Measurements from ENCODE around the gene DIS3L2.
"Not testable (repeated sequence)": the region's sequence is repeated elsewhere in the genome, so short reads cannot be mapped to it uniquely, and the experiment has no call there.

DIS3L2 gene

DNA sequence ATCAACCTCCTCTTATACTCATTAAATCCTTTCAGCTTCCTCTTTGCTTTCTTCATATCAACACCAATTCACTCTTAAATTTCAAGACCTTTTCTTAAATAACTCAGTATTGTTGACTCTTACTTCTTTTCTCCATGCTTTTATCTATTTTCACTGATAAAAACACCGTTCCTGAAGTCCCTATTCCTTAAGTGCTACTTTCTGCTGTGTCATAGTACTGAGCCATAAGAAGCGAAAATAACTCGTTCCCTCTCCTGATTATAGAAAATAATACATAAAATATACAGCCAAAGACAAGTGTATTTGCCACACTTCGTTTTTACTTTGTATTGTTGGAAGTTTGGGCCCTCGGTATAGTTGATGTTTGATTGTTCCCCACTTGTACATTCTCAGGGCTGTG lies 181.0 kb downstream of the DIS3L2 start:
- in situ Hi-C loops (cut with HindIII; ENCODE audit: low sequenced_read_pairs), result no loop called here

DNA sequence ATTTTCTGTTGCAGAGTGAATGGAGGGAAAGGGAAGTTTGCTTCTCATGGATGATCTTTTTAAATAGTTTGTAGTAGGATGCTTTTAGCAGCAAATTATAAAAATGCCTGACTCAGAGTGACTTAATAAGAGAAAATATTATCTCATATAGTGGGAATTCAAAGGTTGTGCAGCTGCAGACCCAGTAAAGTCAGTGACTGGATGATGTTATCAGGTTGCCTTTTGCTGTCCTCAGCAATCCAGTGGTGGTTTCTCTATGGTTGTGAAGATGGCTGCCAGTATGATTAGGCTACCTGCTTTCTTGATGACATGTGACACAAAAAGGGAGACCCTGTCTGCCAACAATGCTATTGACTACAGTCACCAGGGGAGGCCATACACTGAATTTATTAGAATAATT lies 184.8 kb downstream of the DIS3L2 start:
- in situ Hi-C loops (cut with HindIII; ENCODE audit: low sequenced_read_pairs), result no loop called here

DNA sequence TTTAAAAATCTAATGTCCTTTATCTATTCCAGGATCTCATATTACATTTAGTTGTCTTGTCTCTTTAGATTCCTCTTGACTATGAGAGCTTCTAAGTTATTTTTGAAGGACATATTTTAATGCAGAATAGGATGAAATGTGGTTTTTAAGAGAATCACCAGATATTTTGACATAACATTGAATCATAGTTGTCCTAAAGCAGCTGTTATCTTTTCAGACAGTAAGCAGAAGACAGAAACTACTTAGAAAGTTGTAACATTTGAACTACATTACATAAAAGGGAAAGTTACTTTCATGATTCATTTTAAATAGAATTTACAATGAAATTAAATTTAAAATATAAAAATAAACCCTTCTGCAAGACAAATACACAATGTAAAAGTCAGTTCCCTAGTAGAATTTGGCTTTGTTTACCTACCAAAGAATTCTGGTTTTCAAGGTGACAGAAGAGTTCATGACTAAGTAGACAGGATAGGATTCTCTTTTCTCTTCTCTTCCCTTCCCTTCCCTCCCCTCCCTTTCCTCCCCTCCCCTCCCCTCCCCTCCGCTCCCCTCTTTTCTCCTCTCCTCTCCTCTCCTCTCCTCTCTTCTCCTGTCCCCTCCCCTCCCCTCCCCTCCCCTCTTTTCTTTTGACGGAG lies 186.0 kb downstream of the DIS3L2 start:
- in situ Hi-C loops (cut with HindIII; ENCODE audit: low sequenced_read_pairs), result no loop called here

DNA sequence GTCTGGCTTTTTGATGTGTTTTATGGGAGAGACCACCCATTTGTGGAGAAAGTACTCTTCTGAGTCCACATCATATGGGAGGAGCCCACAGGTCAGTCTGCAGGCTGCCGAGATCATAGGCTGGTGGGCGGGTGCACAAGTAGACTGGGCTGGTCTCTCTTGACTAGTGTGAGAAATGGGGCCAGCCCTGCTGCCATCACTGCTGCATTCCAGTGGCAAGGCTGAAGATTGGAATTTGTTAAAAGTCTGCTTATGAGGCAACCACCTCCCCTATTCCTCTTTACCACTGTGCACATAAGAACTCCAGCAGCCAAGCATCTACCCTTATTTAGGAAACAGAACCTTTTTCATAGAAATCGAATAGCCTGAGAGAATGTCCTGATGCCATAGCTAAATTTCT lies 200.7 kb downstream of the DIS3L2 start:
- in situ Hi-C loops (cut with HindIII; ENCODE audit: low sequenced_read_pairs), result no loop called here

DNA sequence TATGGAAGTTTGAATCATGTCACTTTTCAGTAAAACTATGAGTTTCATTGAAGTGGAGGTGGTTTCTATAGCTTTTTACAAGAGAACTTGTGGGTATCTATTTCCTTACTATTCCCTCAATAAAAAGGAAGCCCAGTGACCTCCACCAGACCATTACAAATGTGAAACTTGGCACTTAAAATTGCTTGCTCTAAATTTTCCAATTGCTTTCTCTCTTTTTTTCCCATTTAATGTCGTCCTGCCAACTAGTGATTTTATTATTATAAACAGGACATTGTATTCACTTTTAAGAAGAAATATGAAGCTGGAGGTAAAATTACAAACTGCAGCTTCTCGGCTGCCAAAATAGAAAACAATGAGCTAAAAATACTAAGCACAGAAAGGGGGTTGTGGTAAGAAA lies 208.9 kb downstream of the DIS3L2 start:
- in situ Hi-C loops (cut with HindIII; ENCODE audit: low sequenced_read_pairs), result no loop called here

DNA sequence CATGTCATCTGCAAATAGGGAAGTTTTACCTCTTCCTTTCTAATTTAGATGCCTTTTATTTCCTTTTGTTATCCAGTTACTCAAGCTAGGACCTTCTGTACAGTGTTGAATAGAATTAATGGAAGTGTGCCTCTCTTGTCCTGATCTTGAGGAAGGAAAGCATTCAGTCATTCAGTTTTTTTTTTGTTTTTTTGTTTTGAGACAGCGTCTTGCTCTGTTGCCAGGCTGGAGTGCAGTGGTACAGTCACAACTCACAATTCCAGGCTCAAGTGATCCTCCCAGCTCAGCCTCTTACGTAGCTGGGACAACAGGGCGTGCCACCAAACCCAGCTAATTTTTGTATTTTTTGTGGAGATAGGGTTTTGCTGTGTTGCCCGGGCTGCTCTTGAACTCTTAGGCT lies 213.1 kb downstream of the DIS3L2 start:
- in situ Hi-C loops (cut with HindIII; ENCODE audit: low sequenced_read_pairs), result no loop called here

DNA sequence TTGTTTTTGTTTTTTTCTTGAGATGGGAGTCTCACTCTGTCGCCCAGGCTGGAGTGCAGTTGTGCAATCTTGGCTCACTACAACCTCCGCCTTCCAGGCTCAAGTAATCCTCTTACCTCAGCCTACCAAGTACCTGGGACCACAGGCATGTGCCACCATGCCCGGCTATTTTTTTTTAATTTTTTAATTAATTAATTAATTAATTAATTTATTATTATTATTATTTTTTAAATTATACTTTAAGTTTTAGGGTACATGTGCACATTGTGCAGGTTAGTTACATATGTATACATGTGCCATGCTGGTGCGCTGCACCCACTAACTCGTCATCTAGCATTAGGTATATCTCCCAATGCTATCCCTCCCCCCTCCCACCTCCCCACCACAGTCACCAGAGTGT lies 215.1 kb downstream of the DIS3L2 start:
- in situ Hi-C loops (cut with HindIII; ENCODE audit: low sequenced_read_pairs), result not testable (repeated sequence)

DNA sequence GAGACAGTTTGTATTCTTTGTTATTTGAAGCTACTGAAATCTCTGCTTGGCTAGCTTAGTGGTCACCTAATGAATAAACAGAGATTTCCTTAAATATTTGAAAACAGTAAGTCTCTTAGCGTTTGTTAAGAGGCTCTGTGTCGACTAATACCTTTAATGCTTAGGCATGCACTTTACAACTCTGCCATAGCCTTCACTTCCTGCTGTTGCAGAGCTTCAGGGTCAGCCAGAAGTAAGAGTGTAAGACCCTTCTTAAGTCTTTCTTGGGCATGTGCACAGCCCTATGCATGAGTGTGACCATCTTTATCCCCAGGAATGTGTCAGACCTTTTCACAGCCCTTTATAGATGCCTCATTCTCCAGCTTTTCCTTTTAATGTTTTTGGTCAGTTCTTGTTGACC lies 221.8 kb downstream of the DIS3L2 start:
- in situ Hi-C loops (cut with HindIII; ENCODE audit: low sequenced_read_pairs), result no loop called here

DNA sequence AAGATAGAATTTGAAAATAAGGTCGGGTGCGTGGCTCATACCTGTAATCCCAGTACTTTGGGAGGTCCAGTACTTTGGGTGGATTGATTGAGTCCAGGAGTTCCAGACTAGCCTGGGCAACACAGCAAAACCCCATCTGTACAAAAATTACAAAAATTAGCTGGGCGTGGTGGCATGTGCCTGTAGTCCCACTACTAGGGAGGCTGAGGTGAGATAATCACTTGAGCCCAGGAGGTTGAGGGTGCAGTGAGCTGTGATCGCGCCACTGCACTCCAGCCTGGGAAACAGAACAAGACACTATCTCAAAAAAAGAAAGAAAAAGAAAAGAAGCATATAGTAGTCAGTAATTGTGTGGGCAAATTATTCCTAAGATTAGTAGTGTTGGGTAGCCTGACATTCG lies 222.8 kb downstream of the DIS3L2 start:
- in situ Hi-C loops (cut with HindIII; ENCODE audit: low sequenced_read_pairs), result no loop called here

DNA sequence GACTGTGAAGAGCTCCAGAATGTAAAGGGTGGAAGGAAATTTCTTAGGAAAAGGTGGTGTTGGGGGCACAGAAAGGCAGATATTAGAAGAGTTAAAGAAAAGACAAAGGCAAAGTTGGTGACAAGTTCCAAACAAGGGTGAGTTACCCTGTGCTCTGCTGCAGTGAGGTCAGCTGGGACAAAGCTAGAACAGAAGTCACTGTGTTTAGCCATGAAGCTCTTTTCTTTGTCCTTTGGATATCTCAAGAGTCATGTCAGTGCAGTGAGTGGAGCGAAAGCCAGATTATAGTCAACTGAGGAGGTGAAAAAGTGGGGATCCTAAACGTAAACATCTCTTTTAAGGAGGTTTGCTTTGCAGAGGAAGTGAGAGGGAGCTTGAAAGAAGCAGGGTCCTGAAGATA lies 229.3 kb downstream of the DIS3L2 start:
- in situ Hi-C loops (cut with HindIII; ENCODE audit: low sequenced_read_pairs), result no loop called here

DNA sequence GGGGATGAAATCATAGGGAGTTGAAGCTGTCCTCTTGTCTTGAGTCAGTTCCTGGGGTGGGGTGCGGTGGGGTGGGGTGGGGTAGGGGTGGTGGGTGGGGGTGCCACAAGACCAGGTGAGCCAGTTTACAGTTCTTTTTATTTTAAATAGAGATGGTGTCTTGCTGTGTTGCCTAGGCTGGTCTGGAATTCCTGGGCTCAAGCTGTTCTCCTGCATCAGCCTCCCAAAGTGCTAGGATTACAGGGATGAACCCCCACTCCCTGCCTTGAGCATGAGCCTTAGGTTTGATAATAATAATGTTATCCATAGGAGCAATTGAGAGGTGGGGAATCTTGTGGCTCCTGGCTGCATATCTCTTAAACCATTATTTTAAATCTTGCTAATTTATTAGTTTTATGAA lies 234.0 kb downstream of the DIS3L2 start:
- in situ Hi-C loops (cut with HindIII; ENCODE audit: low sequenced_read_pairs), result no loop called here

DNA sequence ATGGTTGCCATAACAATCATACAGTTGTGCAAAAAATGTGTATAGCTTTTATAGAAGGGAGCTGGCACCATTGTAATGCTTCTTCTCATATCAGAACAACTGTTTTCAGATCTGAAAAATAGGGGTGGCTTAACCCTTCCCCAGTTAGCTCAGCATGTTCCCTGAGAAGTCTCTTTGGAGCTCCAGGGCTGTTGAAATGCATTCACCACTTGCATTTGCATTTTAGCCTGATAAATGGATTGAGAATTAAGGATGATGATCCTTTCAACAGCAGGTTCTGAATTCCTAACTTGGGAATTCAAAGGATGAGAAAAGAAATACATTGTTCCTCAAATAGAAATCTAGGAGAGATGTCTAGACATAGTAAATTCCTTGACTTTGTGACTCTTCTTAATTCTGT lies 235.3 kb downstream of the DIS3L2 start:
- in situ Hi-C loops (cut with HindIII; ENCODE audit: low sequenced_read_pairs), result no loop called here

DNA sequence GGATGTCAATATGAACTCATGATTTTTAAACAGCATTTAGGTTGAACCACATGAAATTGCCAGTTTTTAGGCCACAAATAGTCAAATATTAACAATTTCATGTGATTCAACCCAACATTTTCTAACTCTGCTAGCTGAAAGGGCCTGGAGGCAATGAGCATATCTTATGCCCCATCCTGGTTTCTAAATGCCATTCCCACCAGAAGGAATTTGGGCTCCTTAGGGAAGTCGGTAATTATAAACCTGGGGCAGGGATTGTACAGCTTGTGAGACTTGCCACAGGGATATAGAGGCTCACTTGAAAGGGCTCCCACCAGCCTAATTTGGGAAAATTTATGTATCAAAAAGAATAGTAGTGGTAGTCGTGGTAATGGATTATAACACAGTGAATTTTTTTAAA lies 238.7 kb downstream of the DIS3L2 start:
- in situ Hi-C loops (cut with HindIII; ENCODE audit: low sequenced_read_pairs), result no loop called here

DNA sequence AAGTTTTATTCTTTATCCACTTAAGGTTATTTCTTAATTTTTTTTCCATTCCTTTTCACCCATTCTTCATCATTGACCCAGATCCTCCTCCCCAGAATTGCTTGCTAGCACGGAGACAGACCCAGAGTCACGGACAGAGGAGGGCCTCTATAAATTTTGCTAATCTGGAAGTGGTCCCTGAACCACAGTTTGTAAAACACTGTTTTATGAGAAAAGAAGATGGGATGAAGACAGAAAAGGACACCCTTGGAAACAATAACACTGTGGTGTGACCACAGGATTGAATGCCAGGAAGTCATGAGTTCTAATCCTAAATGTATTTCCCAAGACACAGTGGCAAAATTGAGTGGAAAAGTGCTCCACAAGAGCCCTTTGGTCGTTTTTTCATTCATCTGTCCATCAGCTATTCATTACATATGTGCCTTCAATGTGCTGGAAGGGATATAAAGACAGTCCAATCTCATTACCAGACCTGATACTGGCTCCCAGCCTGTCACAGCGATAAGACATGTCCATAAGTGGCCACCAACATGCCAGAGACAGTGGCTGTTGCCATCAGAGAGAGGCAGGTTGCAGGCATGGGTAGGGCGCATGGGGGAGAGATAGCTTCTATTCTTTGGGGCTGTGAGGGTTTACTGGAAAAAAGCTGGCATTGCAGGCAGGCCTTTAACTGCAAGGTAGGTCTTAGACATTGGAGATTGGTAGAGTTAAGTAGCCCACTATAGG lies 241.8 kb downstream of the DIS3L2 start:
- in situ Hi-C loops (cut with HindIII; ENCODE audit: low sequenced_read_pairs), result no loop called here

DNA sequence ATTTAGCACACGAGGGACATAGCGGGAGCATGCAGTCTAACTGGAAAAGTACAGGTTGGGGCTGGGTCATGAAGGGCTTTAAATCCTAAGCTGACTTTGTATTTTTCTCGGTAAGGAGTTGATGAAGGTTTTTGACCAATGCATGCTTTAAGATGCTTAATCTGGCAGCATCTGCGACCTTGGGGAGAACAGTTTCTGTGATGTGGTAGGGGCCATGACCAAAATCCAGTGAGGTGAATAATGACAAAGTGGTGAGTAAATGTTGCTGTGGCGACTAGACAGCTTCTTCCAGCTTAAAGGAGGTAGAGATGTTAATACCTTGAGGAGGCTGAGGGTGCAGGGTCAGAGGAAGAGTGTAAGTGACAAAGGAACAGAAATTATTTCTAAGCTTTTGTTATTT lies 242.4 kb downstream of the DIS3L2 start:
- in situ Hi-C loops (cut with HindIII; ENCODE audit: low sequenced_read_pairs), result no loop called here

DNA sequence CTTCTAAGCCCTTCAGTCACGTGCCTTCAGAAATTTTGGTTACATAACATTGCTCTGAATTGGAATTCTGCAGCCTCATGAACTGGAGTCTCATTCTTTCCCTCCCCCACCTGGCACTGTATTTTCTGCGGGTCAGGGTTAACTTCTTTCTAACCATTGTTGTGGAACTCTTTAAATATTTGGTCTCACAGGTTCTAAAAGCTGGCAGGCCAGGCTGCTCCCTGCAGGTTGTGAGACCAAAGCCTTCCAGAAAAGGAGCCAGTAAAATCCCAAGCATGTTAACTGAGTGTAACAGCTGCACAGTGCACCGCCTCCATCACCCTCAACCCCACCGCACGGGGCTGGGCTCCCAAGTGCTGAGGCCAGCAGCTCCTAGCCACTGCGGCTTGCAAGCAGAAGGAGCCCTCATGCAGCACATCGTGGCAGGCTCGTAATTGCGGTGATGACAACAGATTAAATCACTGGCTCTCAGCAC lies 243.0 kb downstream of the DIS3L2 start:
- in situ Hi-C loops (cut with HindIII; ENCODE audit: low sequenced_read_pairs), result no loop called here

DNA sequence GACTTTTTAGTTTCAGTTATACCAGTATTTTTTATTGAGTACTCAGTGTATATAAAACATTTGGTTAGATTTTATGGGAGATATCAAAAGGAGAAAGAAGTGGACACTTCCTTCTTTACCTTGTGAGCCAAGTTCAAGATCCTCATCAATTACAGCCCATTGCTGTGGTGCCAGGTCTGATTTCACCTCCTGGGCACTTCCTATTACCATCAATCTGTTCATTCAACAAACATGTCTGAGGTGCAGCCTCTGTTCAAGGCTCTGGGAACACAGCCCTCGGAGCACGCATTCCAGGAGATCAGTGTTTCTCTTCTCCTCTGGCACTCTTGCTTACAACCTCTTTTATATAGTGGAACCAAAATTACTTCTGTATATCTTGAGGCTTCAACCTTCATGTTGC lies 245.7 kb downstream of the DIS3L2 start:
- in situ Hi-C loops (cut with HindIII; ENCODE audit: low sequenced_read_pairs), result no loop called here

DNA sequence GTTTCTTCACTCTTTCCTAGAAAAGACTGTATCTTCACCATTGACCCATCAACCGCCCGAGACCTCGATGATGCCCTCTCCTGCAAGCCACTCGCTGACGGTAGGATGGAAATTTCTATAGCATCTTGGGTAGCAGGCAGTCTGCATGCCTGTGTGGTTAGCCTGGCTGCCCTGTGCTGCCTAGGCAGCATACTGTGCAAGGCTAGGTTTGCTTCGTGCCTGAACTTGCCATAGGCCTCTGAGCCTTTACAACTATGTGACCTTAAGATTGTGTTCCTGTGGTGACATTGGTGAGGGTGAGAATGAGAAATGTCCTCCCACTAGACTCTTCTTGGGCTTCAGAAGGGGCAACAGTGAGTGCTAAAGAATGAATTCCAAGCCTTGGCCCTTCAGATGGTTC lies 248.8 kb downstream of the DIS3L2 start:
- in situ Hi-C loops (cut with HindIII; ENCODE audit: low sequenced_read_pairs), result no loop called here

DNA sequence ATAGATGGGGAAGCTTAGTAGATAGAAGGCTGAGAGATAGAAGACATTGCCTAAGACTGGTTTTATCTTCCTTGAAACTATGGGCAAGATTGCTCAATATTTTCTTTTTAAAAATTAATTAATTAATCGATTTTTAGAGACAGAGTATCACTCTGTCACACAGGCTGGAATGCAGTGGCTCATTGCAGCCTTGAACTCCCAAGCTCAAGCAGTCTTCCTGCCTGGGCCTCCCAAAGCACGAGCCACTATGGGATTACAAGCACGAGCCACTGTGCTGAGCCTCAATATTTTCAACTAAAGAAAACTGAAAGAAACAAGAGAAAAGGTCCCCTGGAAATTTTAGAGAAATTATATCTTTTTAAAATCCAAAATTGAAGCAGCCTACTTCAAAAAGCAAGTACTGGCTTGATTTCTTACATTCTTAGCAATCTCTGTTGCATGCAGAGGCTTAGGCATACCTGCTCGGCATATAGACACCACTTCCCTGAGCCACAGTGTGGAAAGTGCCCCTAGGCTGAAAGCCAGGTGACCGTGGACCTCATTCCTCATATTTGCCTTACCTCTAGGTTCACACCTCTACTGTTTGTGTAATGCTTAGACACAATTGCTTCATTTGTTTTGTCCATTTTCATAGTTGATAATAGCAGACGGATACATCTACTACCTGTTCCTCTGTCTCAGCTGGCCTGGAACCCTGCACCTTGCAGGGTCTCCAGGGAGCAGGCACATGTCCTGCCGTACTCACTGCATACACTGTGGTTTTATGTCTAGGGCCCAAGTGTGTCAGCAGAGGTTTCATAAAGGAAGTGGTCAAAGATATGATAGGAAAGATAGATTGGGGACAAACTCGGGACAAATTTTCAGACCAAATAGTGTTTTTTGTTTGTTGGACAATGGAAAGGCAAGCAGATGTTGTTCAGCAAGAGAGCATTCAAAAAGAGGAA lies 250.5 kb downstream of the DIS3L2 start:
- in situ Hi-C loops (cut with HindIII; ENCODE audit: low sequenced_read_pairs), result no loop called here

DNA sequence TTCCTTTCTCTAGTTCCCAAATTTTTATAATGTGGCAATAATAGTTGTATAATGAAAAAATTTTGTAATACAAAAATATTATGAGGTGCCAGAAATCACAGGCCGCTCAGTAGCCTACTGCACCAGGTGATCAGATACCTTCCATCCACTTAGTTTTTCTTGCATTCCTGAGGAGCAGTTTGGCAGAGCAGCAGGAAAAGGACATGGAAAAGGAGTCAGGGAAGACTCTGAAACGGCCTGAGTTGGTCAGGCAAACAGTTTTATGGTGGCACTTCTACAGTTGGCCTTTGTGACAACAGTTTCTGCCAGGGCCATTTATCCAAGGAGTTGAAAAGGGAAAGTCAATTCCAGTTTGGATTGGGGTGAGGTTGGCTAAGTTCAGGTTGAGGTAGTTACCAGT lies 251.7 kb downstream of the DIS3L2 start:
- in situ Hi-C loops (cut with HindIII; ENCODE audit: low sequenced_read_pairs), result no loop called here

DNA sequence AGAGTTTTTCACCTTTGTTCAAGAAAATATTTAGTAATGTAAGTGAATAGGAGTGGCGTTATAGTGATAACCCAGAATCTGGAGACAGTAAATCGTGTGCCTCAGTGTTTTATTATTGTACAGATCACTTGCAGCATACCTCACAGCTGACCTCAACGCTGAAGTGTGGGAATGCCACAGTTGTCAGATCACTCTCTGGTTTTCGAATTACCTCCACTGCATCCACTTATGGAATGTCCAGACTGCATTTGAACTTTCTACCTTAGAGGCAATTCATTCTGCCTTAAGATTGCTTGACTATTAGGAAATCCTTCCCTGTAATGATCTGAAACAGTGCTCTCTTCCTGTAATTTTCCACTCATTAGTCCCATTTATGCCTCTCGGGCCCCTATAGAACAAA lies 252.5 kb downstream of the DIS3L2 start:
- in situ Hi-C loops (cut with HindIII; ENCODE audit: low sequenced_read_pairs), result no loop called here

DNA sequence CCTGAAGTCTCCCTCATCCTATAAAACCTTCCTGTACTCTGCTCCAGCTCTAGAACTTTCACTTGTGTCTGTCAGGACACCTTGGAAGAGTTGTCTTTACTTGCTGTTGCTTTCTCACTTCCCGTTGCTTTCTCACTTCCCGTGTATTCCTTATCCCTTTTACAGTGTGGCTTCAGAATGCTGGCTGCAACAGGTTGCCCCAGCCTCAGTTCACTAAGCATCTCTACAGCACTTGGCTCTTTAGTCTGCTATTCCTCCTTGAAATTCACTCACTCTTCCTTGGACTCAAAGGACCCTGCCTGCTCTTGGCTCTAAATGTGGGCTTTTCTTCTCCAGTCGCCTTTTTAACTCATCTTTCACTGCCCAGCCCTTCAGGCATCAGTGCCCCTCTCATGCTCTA lies 254.5 kb downstream of the DIS3L2 start:
- in situ Hi-C loops (cut with HindIII; ENCODE audit: low sequenced_read_pairs), result no loop called here

Data from endothelial cell of hepatic sinusoid (primary cell).